ENCODE data around the gene STEAP1.

The STEAP1 gene

DNA sequence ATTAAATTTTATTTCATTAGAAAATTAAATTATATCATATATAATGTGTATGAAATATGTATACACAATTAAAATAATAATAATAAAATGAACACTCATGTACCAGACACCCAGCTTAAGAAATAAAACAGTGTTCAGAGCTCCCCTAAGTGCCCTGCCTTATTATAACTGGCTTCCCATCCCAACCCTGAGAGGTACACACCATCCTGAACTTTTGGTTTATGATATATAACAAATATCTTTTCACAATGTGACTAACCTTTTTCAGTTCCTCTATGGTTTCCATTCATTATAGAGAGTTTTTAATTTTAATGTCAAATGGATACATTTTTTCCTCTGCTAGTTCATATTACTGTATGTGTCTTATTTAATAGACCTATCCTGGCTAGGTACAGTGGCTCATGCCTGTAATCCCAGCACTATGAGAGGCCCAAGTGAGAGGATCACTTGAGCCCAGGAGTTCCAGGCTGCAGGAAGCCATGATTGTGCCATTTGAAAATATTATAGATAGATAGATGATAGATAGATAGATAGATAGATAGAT is 33.3 kb downstream of the STEAP1 start:
- peaks cover 15% of the 10 kb centered on the region for H3K36me3 ChIP-seq (replicated peaks; ENCODE audit: low read depth, low read length)
- H3K27me3 ChIP-seq (ENCODE audit: low read depth, low read length), result no peaks in the 10 kb centered on the region
- H4K20me1 ChIP-seq (ENCODE audit: insufficient read depth, low read length), result no peaks in the 10 kb centered on the region
- peaks cover 19% of the 10 kb centered on the region for H3K4me1 ChIP-seq (ENCODE audit: low read length)
- peak overlapping the region; percentile 29; the same call in 1 of the 2 replicates for H3K4me2 ChIP-seq (ENCODE audit: low read length)
- no peak overlapping the region for H3K4me3 ChIP-seq (ENCODE audit: low read length)
- no peaks in the 10 kb centered on the region for H3K79me2 ChIP-seq (ENCODE audit: low read length)
- H3K27ac ChIP-seq (ENCODE audit: low read length), result peak overlapping the region; percentile 88
- no peak overlapping the region for H2AFZ ChIP-seq (ENCODE audit: low read depth, low read length)
- no peak overlapping the region for H3K9ac ChIP-seq (ENCODE audit: low read length)
- peaks cover 27% of the 10 kb centered on the region; the same call in 1 of the 2 replicates for H3K9me3 ChIP-seq (ENCODE audit: insufficient read depth, low read length)
- TF ChIP-seq, protein P1, sequence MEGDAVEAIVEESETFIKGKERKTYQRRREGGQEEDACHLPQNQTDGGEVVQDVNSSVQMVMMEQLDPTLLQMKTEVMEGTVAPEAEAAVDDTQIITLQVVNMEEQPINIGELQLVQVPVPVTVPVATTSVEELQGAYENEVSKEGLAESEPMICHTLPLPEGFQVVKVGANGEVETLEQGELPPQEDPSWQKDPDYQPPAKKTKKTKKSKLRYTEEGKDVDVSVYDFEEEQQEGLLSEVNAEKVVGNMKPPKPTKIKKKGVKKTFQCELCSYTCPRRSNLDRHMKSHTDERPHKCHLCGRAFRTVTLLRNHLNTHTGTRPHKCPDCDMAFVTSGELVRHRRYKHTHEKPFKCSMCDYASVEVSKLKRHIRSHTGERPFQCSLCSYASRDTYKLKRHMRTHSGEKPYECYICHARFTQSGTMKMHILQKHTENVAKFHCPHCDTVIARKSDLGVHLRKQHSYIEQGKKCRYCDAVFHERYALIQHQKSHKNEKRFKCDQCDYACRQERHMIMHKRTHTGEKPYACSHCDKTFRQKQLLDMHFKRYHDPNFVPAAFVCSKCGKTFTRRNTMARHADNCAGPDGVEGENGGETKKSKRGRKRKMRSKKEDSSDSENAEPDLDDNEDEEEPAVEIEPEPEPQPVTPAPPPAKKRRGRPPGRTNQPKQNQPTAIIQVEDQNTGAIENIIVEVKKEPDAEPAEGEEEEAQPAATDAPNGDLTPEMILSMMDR (IDR thresholded peaks at IDR 0.05; ENCODE audit: low read depth, low read length), result no peak
- no peak for TF ChIP-seq EZH2phosphoT487 (IDR thresholded peaks at IDR 0.05; ENCODE audit: low read depth)

DNA sequence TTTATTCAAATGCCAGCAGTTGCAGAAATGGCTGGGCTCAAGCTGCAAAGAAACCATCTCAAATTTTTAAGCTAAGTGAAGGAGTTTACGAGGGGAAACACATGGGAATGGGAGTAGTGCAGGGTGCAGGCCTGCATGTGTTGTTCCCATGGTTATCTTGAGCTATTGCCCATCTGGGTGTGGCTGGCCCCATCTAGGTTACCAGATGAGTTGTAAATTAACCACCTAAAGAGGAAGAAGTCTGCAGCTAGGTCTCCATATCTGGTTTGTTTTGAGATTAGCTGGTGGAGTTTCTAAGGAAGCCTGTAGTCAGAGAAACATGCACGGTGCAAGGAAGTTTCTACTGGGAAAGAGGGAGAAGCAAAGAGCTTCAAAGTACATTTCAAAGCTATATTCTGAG is 34.0 kb downstream of the STEAP1 start:
- H2AFZ ChIP-seq (ENCODE audit: low read depth, low read length), result 0 out of 2 replicates have a peak overlapping the region, but pooled peaks have one; percentile 33
- no peak for TF ChIP-seq EZH2phosphoT487 (IDR thresholded peaks at IDR 0.05; ENCODE audit: low read depth)
- TF ChIP-seq, protein P1 (IDR thresholded peaks at IDR 0.05; ENCODE audit: low read depth, low read length), result no peak
- H3K4me2 ChIP-seq (ENCODE audit: low read length), result peak overlapping the region; percentile 59
- no peaks in the 10 kb centered on the region for H3K27me3 ChIP-seq (ENCODE audit: low read depth, low read length)
- H4K20me1 ChIP-seq (ENCODE audit: insufficient read depth, low read length), result no peaks in the 10 kb centered on the region
- H3K79me2 ChIP-seq (ENCODE audit: low read length), result no peaks in the 10 kb centered on the region
- H3K9me3 ChIP-seq (ENCODE audit: insufficient read depth, low read length), result peaks cover 34% of the 10 kb centered on the region; the same call in 1 of the 2 replicates
- peak overlapping the region; percentile 18; the same call in 1 of the 2 replicates for H3K9ac ChIP-seq (ENCODE audit: low read length)
- peak overlapping the region; percentile 20; the same call in 1 of the 2 replicates for H3K4me3 ChIP-seq (ENCODE audit: low read length)
- H3K4me1 ChIP-seq (ENCODE audit: low read length), result peaks cover 19% of the 10 kb centered on the region
- peak overlapping the region; percentile 88 for H3K27ac ChIP-seq (ENCODE audit: low read length)
- H3K36me3 ChIP-seq (replicated peaks; ENCODE audit: low read depth, low read length), result peaks cover 19% of the 10 kb centered on the region

DNA sequence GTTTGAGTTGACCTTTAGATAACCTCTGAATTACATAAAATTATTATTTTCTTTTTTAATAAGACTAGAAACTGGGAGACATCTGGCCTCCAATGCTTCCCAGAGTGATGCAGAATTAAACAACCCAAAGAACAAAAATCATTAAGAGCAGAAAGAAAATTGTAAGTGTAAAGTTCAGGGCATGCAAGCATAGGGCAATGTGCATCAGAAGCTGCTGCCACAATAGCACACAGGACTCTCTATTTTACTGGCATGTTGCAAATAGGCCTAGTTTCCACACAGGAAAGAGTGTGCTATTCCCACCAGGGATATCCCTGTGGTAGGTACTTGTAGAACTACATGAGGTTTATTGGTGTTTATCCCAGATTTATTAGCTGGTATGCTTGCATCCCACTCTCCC is 36.7 kb downstream of the STEAP1 start:
- Histone ChIP-seq H3K27ac (ENCODE audit: low read length) (no peak overlapping the region), H4K20me1 (ENCODE audit: insufficient read depth, low read length) (no peaks in the 10 kb centered on the region), H3K9ac (ENCODE audit: low read length) (no peak overlapping the region), H2AFZ (ENCODE audit: low read depth, low read length) (no peak overlapping the region), H3K9me3 (ENCODE audit: insufficient read depth, low read length) (peaks cover 39% of the 10 kb centered on the region; the same call in 1 of the 2 replicates), H3K79me2 (ENCODE audit: low read length) (no peaks in the 10 kb centered on the region), H3K4me1 (ENCODE audit: low read length) (peaks cover 19% of the 10 kb centered on the region), H3K36me3 (replicated peaks; ENCODE audit: low read depth, low read length) (peaks cover 19% of the 10 kb centered on the region), H3K27me3 (ENCODE audit: low read depth, low read length) (no peaks in the 10 kb centered on the region), H3K4me2 (ENCODE audit: low read length) (no peak overlapping the region), H3K4me3 (ENCODE audit: low read length) (no peak overlapping the region)
- TF ChIP-seq, protein P1 (IDR thresholded peaks at IDR 0.05; ENCODE audit: low read depth, low read length), result no peak
- TF ChIP-seq EZH2phosphoT487 (IDR thresholded peaks at IDR 0.05; ENCODE audit: low read depth), result no peak

DNA sequence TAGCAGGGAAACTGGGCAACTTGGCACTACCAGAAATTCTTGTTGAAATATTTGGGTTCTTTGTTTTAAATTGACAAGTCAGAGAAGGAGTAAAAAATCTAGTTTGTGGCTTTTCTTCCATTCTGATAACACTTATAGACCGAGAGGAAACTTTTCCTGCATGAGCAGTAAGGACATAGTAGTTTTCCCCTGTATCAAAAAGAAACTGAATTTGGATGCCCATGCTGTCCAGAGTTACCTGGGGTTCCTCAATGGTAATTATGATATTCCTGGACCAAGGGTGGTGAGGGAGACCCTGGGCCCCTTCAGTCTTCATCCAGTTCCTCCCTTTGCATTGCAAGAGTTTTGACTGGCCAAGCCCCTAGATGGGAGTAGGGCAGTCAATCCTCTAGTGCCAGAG is 37.4 kb downstream of the STEAP1 start:
- no peak for TF ChIP-seq EZH2phosphoT487 (IDR thresholded peaks at IDR 0.05; ENCODE audit: low read depth)
- TF ChIP-seq, protein P1 (IDR thresholded peaks at IDR 0.05; ENCODE audit: low read depth, low read length), result no peak
- no peak overlapping the region for H3K4me3 ChIP-seq (ENCODE audit: low read length)

More for the DNA sequence above, 37.4 kb downstream of the STEAP1 start:
- Histone ChIP-seq H2AFZ (ENCODE audit: low read depth, low read length) (no peak overlapping the region), H3K9me3 (ENCODE audit: insufficient read depth, low read length) (peaks cover 39% of the 10 kb centered on the region; the same call in 1 of the 2 replicates), H3K27ac (ENCODE audit: low read length) (no peak overlapping the region), H3K4me2 (ENCODE audit: low read length) (no peak overlapping the region), H3K4me1 (ENCODE audit: low read length) (peaks cover 19% of the 10 kb centered on the region), H3K79me2 (ENCODE audit: low read length) (no peaks in the 10 kb centered on the region), H4K20me1 (ENCODE audit: insufficient read depth, low read length) (no peaks in the 10 kb centered on the region), H3K9ac (ENCODE audit: low read length) (no peak overlapping the region), H3K27me3 (ENCODE audit: low read depth, low read length) (no peaks in the 10 kb centered on the region), H3K36me3 (replicated peaks; ENCODE audit: low read depth, low read length) (peaks cover 19% of the 10 kb centered on the region)

Data from OCI-LY3 (cell line).